OCI-LY1 (cell line): ENCODE data around the gene TMEM247.

Source experiments
- CTCF ChIP-seq: fragments of 200-600 bp; sonication (generic), shearing (Covaris generic); IDR thresholded peaks from 2 replicates; pipeline ENCODE4 v1.5.1; 2017; ENCODE audit warnings: mild to moderate bottlenecking, antibody characterized with exemption, low read length, moderate library complexity, mixed read lengths
- EZH2 ChIP-seq: fragments of 200-600 bp; sonication (generic), shearing (Covaris generic); IDR thresholded peaks from 2 replicates; pipeline ENCODE4 v1.8.0; 2017; ENCODE audit warnings: borderline replicate concordance, mixed run types, mild to moderate bottlenecking, antibody characterized with exemption, low read length, moderate library complexity, mixed read lengths

- TF ChIP-seq CTCF (no peak), EZH2 (no peak)
These were observed 42.6 kb upstream of the TMEM247 start for GRCh38 chr2:46436800-46437199.
